NCI-H1048 (cell line): ENCODE results near the gene GRAMD4.

Source experiments
- DNase-seq: peaks from one replicate; lab custom pipeline; 2025; lab: John Stamatoyannopoulos, UW

The GRAMD4 gene

GRCh38 chr22:46693634-46694415, 73.6 kb downstream of the GRAMD4 start:
- no peak for DNase-seq

DNA sequence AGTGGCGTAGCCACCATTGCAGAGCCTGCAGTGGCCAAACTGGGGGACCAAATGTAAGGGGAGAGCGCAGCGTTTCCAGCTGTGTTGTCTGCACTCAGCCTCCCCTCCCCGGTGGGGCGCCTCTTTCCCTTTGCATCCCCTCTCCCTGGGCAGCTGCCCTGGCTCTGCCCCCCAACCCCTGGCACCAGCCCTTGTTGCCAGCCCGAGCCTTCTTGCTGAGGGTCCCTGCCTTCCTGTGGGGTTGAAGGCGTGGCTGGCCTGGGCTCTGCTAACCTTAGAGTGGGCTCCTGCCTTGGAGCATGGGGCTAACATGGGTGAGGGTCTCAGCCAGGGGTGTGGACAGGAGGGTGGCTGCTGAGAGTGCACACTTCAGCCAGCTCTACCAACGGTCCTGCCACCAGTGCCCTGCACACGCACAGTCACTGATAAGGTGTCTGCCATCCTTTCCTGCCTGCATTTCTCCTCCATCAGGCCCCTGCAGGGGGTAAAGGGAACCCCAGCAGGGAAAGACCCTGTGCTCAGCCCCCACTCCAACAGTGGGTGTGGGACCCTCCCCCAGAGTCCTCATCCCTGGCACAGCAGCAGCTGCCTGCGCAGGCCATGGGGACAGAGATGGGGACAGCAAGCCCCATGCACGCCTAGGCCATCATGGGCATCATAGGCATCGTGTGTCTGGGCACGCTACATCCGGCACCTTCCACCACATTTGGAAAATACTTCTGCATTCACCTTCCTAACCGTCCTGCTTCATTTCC, 74.4 kb downstream of the GRAMD4 start:
- DNase-seq = no peak

GRCh38 chr22:46695346-46696228, 75.4 kb downstream of the GRAMD4 start:
- no peak for DNase-seq

GRCh38 chr22:46696229-46696518, 76.0 kb downstream of the GRAMD4 start:
- DNase-seq = no peak

DNA sequence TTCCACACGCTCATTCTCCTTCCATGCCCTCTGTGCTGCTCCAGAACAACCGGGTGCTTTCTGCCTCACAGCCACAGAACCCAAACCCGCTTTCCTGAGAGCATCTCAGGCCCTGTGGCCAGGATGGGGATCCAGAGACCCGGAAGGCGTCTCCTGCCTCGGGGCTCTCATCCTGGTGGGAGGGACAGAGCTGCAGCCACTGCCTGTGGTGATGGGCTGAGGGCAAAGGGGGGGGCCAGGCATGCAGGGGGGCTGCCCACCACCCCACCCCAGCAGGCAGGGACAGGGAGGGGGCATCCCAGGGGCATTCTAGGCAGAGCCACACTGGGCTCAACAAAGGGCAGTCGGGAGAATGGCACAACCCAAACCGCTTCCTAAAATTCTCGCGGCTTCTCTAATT, 76.4 kb downstream of the GRAMD4 start:
- no peak for DNase-seq

DNA sequence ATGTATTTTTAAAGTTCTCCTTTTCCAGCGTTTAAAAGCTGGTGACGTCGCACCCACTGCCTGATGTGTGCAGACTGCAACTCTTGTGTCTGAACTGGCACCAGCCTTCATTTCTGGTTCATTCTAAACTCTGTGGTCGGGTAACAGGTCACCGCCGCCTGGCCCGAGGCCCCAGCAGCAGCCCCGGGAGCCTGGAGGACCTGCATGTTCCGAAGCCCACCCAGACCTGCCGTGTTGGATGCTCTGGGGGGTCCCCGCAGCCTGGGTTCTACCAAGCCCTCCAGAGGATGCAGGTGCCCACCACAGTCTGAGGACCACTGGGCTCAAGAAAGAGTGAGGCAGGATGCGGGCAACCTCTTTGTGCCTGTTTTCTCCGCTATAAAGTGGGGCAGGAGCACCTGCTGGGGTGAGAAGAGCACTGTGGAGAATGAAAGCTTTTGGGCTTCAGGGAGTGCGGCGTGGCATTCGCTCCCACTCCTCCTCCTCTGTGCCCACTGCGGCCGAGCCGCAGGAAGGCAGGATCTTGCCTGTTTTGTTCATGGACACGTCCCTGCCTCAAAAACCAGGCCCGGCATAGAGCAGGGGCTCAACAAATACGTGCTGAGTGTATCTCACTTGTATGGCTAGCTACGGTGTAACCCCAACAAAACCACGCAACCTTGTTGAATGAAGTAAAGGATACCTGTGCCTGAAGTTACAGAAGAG, 77.8 kb downstream of the GRAMD4 start:
- no peak for DNase-seq

DNA sequence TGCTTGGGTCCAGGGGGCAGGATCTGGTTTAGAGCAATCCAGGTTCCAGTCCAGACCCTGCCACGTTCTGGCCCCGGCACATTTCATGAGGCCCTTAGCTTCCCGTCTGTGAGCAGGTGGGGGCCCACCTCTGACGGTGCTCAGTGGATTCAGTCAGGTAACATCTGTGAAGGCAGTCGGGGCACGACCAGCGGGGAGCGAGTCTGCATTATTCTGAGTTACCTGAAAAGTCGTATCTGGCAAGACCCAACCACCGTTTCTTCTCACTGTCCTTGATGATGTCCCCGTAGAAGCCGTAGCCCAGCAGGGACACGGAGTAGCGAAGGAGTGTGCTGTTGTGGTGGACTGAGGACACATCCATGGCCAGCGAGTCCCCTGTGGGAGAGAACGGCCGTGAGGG, 78.9 kb downstream of the GRAMD4 start:
- no peak for DNase-seq

GRCh38 chr22:46701262-46701661, 81.1 kb downstream of the GRAMD4 start:
- no peak for DNase-seq

DNA sequence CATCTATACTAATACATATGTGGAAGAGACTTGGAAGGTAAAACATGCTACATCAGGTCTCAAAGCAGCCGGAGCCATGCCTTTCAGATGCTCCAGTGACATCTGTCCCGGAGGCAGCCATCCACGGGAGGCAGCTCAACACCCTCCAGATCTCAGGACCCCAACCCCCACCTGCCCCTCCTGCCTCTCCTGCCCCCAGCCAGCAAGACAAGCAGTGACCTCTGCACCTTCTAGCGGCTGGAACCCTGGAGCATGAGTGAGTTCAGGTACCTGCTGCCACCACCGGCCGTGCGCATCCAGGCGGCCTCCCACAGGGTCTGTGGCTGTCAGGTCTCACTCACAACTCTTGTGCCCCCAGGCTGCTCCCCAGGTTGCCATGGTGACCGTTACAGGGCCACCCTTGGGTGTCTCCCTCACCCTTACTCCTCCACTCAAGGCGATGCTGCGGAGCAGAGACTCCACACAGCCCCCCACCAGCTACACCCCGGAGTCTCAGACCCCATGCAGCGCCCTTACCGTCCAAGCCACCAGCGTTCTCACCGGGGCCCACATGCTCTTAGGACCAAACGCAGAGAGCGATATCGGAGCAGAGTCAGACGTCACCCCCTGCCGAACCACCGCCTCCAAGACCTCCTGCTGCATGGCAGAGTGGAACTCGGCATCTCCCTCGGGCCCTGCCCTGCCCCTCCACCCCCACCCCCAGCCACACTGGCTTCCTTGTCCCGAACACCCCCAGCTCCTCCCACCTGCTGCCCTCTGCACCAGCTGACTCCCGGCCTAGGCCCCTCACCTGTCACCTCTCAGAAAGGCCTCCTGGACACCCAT, 83.2 kb downstream of the GRAMD4 start:
- no peak for DNase-seq

- no peak for DNase-seq
Measured at GRCh38 chr22:46703996-46704370, 83.8 kb downstream of the GRAMD4 start.

GRCh38 chr22:46706060-46706459, 85.9 kb downstream of the GRAMD4 start:
- DNase-seq = no peak

DNA sequence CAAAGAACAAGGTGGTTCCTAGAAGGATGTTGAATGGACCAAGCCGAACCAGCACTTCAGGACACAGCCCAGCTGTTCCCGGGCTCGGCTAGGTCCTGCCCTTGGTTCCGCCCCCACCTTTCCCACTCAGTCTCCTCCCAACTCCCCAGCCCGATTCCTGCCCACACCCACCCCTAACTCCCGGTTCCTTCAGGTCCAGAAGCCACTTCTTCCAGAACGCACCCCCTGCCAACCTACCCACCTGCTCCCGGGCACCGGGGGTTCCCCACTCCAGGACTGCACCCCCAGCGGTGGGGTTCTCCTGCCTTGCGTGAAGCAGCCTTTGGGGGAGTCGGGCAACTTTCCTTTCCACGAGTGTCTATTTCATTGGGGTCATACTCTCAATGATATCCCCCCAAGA, 87.1 kb downstream of the GRAMD4 start:
- DNase-seq = no peak

DNA sequence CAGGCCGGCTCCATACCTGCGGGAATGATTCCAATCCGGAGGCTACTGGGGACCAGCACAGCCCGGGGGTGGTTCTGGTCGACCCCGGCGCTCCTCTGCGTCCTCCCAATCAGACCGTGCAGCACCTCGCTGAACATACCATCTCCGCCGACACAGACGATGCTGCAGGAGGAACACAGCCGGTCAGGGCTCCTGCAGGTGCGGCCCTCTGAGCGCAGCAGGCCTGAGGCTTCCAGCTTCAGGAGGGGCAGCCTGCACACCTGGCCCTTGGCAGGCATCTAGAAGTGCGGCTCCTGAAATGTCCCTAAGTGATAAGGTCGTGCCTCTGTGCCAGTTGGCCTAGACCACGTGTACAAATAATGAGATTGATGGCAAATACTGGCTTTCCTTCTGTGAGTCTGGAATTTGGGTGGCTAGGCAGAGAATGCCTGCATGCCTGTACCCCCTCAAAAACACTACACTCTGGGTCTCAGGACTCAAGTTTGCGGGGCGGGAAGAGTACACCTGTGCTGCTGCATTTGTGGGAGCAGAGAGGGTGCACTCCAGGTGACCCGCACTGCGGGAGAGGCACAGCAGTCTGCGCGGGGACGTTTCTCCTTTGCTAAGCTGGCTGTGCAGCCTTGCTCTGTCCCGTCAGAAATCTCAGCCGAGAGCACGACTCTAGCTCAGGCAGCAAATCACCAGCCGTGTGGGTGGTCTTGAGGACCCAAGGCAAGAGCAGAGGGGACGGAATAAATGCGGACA, 87.8 kb downstream of the GRAMD4 start:
- DNase-seq = no peak

DNA sequence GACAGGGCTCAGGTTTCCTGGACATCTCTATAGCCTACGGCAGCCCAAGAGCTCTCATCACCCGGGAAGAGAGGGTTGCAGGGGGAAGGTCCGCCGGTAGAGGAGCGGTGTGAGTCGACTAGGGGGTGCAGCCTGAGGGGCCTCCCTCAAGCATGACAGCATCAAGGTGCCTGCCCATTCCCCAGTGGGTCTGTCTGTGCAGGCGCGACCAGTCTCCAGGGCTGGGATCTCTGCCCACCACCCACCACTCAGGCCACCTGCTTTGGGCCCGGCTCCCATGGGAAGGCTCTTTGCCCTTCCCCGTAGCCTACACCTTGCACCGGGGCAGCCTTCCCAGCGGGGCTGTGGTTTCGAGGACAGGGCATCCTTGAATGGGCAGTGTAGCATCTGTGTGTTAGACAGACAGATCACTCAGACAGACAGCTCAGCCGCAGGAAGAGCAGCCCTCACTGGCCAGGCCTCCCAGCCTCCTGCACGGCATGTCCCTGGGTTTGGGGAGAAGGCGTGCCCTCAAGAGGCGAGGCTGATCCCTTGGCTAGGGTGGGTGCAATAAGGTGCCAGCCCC, 88.7 kb downstream of the GRAMD4 start:
- DNase-seq = no peak

DNA sequence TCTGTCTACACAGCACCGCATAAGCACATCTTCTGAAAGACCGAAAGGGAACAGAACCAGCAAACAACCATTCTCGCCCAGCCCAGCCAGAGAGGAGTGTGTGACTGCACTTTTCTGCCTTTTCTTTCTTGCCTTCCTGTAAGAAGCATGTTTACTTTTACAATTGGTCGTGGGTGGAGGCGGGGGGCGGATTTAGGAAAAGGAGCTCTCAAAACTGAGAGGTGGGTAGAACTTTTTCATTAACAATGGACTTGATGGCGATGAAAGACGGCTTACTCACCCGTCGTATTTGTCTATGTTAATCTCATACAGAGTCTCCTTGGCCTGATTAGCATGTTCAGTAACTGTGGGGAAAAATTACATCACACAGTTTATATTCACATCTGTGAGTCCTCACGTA, 90.6 kb downstream of the GRAMD4 start:
- no peak for DNase-seq

DNA sequence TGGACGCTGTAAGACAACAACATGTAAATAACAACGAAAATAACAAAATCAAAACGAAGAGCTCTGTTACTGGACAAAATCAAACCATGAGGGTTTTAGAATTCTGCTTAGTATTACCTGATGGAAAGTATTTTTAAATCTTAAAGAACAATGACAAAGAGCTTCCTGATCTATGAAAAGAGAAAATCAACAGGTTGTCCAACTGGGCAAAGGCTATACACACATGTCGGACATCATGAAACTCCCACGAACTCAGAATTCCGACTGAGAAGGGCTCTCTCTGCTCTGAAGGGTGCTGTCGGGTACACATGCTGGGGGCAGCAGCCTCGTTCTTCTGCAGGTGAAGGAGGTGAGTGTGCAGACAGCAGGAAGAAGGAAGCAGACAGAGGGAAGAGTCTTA, 92.1 kb downstream of the GRAMD4 start:
- no peak for DNase-seq

- no peak for DNase-seq
Measured at GRCh38 chr22:46714550-46714949, 94.4 kb downstream of the GRAMD4 start.

DNA sequence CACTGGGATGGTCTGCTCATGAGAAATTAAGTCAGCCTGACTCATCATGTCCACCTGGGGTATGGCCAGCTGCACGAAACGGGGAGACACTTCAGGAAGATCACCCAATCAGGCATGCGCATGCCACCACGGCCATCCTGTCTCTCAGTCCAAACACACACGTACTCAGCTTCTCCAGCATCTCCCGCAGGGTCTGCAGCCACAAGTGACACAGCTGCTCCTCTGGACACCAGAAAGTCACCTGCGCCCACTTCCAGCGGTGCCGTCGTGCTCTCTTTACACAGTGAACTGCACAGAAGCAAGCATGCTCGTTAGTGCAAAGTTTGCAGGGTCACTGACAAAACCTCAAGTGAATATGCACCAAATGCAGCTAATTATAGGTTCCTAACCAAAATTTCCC, 99.7 kb downstream of the GRAMD4 start:
- DNase-seq = no peak

DNA sequence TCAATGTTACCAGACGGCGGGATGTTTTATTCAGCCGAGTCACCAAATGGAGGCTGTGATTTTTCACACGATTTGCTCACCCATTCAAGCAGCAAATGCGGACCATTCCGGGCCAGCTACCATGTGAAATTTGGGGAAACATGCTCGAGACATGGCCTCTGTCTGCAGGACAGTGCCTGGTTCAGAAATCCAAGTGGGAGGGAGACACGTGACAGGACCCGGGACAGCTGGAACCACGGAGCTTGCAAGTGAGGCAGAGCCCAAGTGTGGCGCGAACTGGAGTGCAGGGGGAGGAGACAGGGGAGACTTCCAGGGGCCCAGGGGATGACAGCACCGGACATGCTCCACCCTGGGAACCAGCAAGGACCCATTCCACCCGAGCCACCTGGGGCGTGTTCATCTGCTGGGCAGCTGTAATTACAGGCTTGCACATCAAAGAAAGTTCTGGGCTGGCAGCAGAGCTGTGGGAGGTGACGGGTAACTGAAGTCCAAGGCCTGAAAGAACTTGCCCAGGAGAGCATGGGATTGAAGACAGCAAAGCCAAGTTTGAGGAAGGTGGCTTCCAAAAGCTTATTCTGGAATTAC, 101.4 kb downstream of the GRAMD4 start:
- no peak for DNase-seq

- no peak for DNase-seq
Measured at GRCh38 chr22:46723882-46724281, 103.7 kb downstream of the GRAMD4 start.
